NB4 (cell line): ENCODE data around the gene AACS.

Experiments used
- POLR2A ChIP-seq: IDR thresholded peaks from 2 replicates; pipeline ENCODE4 v1.6.1; 2011; ENCODE audit warnings: mild to moderate bottlenecking; ENCODE audit not compliant: insufficient read length; ENCODE audit errors: extremely low read depth
- TF ChIP-seq, protein P1 (sequence below): IDR thresholded peaks from one replicate; pipeline ENCODE4 v1.5.1; 2012; ENCODE audit warnings: low read depth, low read length
- TF ChIP-seq, protein P2 (sequence below): IDR thresholded peaks from 2 replicates; pipeline ENCODE4 v1.6.1; 2011; ENCODE audit warnings: low read depth, low read length

DNA sequence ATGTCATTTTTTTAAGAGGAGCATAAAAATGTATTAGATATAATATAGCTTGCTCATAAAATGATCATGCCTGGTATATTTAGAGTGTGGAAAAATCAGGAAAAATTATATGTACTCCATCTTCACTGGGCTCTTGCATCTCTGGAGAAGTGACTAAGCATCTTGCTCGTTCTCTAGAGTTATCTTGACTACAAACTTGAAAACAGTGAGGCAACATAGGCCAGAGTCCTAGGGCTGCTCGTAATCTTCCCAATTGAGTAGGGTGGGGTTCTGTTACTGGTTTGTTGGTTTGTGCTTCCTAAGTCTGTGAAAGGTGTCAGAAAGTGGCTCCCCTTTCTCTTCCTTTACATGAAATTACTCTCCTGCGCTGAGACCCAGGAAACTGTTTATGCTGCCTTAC, 46.2 kb downstream of the AACS start:
- no peak for TF ChIP-seq POLR2A
- TF ChIP-seq, protein P1, sequence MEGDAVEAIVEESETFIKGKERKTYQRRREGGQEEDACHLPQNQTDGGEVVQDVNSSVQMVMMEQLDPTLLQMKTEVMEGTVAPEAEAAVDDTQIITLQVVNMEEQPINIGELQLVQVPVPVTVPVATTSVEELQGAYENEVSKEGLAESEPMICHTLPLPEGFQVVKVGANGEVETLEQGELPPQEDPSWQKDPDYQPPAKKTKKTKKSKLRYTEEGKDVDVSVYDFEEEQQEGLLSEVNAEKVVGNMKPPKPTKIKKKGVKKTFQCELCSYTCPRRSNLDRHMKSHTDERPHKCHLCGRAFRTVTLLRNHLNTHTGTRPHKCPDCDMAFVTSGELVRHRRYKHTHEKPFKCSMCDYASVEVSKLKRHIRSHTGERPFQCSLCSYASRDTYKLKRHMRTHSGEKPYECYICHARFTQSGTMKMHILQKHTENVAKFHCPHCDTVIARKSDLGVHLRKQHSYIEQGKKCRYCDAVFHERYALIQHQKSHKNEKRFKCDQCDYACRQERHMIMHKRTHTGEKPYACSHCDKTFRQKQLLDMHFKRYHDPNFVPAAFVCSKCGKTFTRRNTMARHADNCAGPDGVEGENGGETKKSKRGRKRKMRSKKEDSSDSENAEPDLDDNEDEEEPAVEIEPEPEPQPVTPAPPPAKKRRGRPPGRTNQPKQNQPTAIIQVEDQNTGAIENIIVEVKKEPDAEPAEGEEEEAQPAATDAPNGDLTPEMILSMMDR: no peak
- TF ChIP-seq, protein P2, sequence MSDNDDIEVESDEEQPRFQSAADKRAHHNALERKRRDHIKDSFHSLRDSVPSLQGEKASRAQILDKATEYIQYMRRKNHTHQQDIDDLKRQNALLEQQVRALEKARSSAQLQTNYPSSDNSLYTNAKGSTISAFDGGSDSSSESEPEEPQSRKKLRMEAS: no peak
